Measurements from ENCODE around the gene RCL1.

- TF ChIP-seq CTCF (IDR thresholded peaks at IDR 0.05) (no peak), POLR2A (IDR thresholded peaks at IDR 0.05; ENCODE audit: low read length) (no peak), REST (IDR thresholded peaks at IDR 0.05) (no peak)
These were observed 101.3 kb downstream of the RCL1 start for GRCh38 chr9:4894076-4894475.
